Measurements from ENCODE around the gene CHDH.

Gene CHDH

DNA sequence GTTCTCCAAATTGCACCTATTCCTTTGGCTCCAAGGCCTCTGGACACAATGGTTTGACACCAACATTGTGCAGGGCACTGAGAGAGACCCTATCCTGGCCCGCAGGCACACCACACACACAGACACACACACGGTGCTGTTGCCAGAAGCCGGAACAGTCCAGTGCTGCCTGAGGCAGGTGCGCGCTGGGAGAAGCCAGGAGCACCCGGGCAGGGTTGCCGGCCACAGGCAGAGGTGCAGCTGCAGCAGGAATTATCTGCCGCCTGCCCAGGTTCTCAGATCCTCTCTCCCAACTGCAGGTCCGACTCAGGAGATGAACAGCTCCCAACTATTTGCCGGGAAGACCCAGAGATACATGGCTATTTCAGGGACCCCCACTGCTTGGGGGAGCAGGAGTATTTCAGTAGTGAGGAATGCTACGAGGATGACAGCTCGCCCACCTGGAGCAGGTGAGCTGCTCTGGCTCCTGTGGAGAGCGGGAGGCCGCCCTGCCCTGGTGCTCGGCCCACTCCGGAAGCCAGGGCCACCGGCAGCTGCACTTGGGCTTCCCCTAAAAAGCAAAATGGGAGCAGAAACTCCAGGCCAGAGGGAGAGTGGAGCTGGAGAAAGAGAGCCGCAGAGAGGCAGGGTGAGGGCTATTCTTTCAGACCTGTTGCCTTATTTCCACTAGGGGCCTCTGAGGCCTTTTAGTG is 42.9 kb downstream of the CHDH start:
- TF ChIP-seq, protein P1, sequence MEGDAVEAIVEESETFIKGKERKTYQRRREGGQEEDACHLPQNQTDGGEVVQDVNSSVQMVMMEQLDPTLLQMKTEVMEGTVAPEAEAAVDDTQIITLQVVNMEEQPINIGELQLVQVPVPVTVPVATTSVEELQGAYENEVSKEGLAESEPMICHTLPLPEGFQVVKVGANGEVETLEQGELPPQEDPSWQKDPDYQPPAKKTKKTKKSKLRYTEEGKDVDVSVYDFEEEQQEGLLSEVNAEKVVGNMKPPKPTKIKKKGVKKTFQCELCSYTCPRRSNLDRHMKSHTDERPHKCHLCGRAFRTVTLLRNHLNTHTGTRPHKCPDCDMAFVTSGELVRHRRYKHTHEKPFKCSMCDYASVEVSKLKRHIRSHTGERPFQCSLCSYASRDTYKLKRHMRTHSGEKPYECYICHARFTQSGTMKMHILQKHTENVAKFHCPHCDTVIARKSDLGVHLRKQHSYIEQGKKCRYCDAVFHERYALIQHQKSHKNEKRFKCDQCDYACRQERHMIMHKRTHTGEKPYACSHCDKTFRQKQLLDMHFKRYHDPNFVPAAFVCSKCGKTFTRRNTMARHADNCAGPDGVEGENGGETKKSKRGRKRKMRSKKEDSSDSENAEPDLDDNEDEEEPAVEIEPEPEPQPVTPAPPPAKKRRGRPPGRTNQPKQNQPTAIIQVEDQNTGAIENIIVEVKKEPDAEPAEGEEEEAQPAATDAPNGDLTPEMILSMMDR (IDR thresholded peaks at IDR 0.05; ENCODE audit: low read depth, low read length): no peak
- no peak overlapping the region for H3K4me3 ChIP-seq (ENCODE audit: low read depth, low read length)

GRCh38 chr3:53802256-53802880 is 43.9 kb downstream of the CHDH start:
- TF ChIP-seq, protein P1 (IDR thresholded peaks at IDR 0.05; ENCODE audit: low read depth, low read length): no peak

DNA sequence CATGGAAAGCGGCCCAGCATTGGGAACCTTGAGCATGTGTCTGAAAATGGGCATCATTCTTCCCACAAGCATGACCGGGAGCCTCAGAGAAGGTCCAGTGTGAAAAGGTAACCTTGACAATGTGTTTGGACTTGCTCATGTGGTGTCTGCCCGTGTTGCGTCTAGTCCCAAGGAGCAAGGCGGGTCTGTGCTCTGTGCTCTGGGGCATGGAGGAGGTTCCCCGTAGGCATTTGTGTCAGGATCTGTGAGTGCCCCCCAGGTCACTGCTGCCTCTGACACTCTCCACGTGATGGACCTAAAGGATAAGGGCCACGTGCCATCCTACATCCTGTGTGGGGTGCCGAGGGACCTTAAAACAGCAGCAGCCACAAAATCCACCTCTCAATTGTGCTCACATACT is 44.9 kb downstream of the CHDH start:
- no peak overlapping the region for H3K4me3 ChIP-seq (ENCODE audit: low read depth, low read length)
- TF ChIP-seq, protein P1 (IDR thresholded peaks at IDR 0.05; ENCODE audit: low read depth, low read length): no peak

More at GRCh38 chr3:53802256-53802880, 43.9 kb downstream of the CHDH start:
- no peak overlapping the region for H3K4me3 ChIP-seq (ENCODE audit: low read depth, low read length)

- no peak overlapping the region for H3K4me3 ChIP-seq (ENCODE audit: low read depth, low read length)
- TF ChIP-seq, protein P1 (IDR thresholded peaks at IDR 0.05; ENCODE audit: low read depth, low read length): no peak
Measured at GRCh38 chr3:53800041-53800906, 45.9 kb downstream of the CHDH start.

GRCh38 chr3:53799338-53799865 is 46.8 kb downstream of the CHDH start:
- TF ChIP-seq, protein P1 (IDR thresholded peaks at IDR 0.05; ENCODE audit: low read depth, low read length): no peak
- H3K4me3 ChIP-seq (ENCODE audit: low read depth, low read length): no peak overlapping the region

DNA sequence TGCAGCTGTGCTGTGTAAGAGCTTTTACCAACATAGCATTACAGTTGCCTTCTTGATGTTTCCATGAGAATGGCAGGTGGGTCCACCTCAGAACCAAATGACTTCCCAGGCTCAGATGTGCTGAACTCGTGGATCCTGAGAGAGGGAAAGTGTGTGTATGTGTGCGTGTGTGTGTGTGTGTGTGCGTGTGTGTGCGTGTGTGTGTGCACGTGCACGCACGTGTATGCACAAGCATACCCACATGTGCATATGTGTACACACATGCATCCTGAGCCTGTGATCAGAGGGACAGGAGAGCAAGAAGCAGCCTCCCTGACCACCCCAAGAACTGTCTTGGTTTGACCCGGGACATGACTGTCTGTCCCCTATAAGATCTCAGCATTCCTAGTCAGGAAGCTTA is 48.1 kb downstream of the CHDH start:
- TF ChIP-seq, protein P1 (IDR thresholded peaks at IDR 0.05; ENCODE audit: low read depth, low read length): no peak
- no peak overlapping the region for H3K4me3 ChIP-seq (ENCODE audit: low read depth, low read length)

All from WI38 (cell line).